H1 (cell line): ENCODE data around the gene DCDC1. TPM values are rescaled to one million over a fixed set of nuclear protein-coding genes. Genes with fewer than 3 reads are reported as not detected.

ENCODE experiments used
- CTCF ChIA-PET: fragments of 300-600 bp; sonication (Branson Sonifier 250); formaldehyde crosslinking; loops from one replicate; lab custom pipeline; 2021; ENCODE audit not compliant: partially characterized antibody; lab: Charles Lee
- POLR2A ChIA-PET: fragments of 300-600 bp; sonication (Branson Sonifier 250); formaldehyde crosslinking; loops from one replicate; lab custom pipeline; 2021; ENCODE audit warnings: inconsistent platforms; ENCODE audit not compliant: partially characterized antibody; lab: Charles Lee
- DNase-seq, 2 experiments: peaks; one replicate each; pipeline versions ENCODE4 v3.0.0 to v3.0.0-alpha.2; 2010 to 2022; ENCODE audit warnings: low spot score in 2 of 2, low read depth in 1 of 2, mixed read lengths in 1 of 2
- FAIRE-seq: peaks from 2 replicates; lab custom pipeline; 2011; peaks lifted over from hg19 to GRCh38; lab: Jason Lieb, UNC
- H2AFZ ChIP-seq: 2 replicates; pipeline ENCODE4 v1.8.1; 2012; ENCODE audit warnings: low read length, inconsistent platforms
- H2AK5ac ChIP-seq: 2 replicates; pipeline ENCODE4 v1.6.1; 2013; ENCODE audit warnings: low read depth, low read length
- H2BK120ac ChIP-seq: replicated peaks from 2 replicates; pipeline ENCODE3; 2013; ENCODE audit warnings: low read depth, low read length, inconsistent platforms
- H2BK12ac ChIP-seq: 2 replicates; pipeline ENCODE4 v1.6.1; 2013; ENCODE audit warnings: low read depth, low read length
- H2BK15ac ChIP-seq: 2 replicates; pipeline ENCODE4 v1.6.1; 2013; ENCODE audit warnings: low read length
- H2BK20ac ChIP-seq: 2 replicates; pipeline ENCODE4 v1.6.1; 2013; ENCODE audit warnings: low read length
- H2BK5ac ChIP-seq: 2 replicates; pipeline ENCODE4 v1.6.1; 2013; ENCODE audit warnings: low read depth, low read length
- H3K14ac ChIP-seq: 2 replicates; pipeline ENCODE4 v1.6.1; 2013; ENCODE audit warnings: inconsistent platforms; ENCODE audit not compliant: insufficient read length
- H3K18ac ChIP-seq: 2 replicates; pipeline ENCODE4 v1.6.1; 2013; ENCODE audit warnings: low read length; ENCODE audit errors: extremely low read depth
- H3K23ac ChIP-seq: 2 replicates; pipeline ENCODE4 v1.6.1; 2013; ENCODE audit warnings: inconsistent platforms; ENCODE audit not compliant: insufficient read length
- H3K23me2 ChIP-seq: 2 replicates; pipeline ENCODE4 v1.6.1; 2013; ENCODE audit warnings: low read depth, low read length
- H3K27ac ChIP-seq: 2 replicates; pipeline ENCODE4 v1.6.1; 2011; ENCODE audit warnings: low read depth, low read length, inconsistent platforms
- H3K27me3 ChIP-seq, 4 experiments: replicated peaks in 1 of 4; 1 replicate in 1 of 4; 2 replicates in 3 of 4; pipeline versions ENCODE4 v1.6.1 to v1.8.1; 2011 to 2013; ENCODE audit warnings: low read length in 3 of 4, mild to moderate bottlenecking in 3 of 4, inconsistent platforms in 2 of 4, mixed read lengths in 2 of 4, moderate library complexity in 1 of 4; ENCODE audit not compliant: control insufficient read depth in 3 of 4, insufficient read depth in 3 of 4; ENCODE audit errors: extremely low read depth in 1 of 4
- H3K36me3 ChIP-seq, 4 experiments: 2 replicates each; pipeline versions ENCODE4 v1.6.1 to v1.8.1; 2011 to 2013; ENCODE audit warnings: mild to moderate bottlenecking in 4 of 4, low read length in 3 of 4, moderate library complexity in 2 of 4, control low read depth in 1 of 4, inconsistent platforms in 1 of 4; ENCODE audit not compliant: insufficient read depth in 4 of 4, control insufficient read depth in 2 of 4
- H3K4ac ChIP-seq: replicated peaks from 2 replicates; pipeline ENCODE3; 2013; ENCODE audit warnings: low read length, low read depth, mixed read lengths, inconsistent platforms; ENCODE audit not compliant: insufficient read length
- H3K4me1 ChIP-seq, 4 experiments: replicated peaks in 1 of 4; 1 replicate in 1 of 4; 2 replicates in 3 of 4; pipeline versions ENCODE4 v1.6.1 to v1.8.1; 2011 to 2013; ENCODE audit warnings: low read length in 3 of 4, inconsistent platforms in 2 of 4, mixed read lengths in 1 of 4; ENCODE audit not compliant: insufficient read depth in 4 of 4, control insufficient read depth in 3 of 4
- H3K4me2 ChIP-seq, 2 experiments: 2 replicates each; pipeline versions ENCODE4 v1.6.1 to v1.8.1; 2011 to 2013; ENCODE audit warnings: low read depth in 2 of 2, low read length in 2 of 2, control low read depth in 1 of 2, inconsistent platforms in 1 of 2, mild to moderate bottlenecking in 1 of 2; ENCODE audit not compliant: insufficient read depth in 1 of 2
- H3K4me3 ChIP-seq, 4 experiments: fragments of 200-600, 300-600 bp in 1 of 4; sonication (generic), shearing (Covaris generic), sonication (Bioruptor Twin) in 1 of 4; 2 replicates each; pipeline versions ENCODE4 v1.5.1 to v1.8.1; 2011 to 2016; ENCODE audit warnings: low read length in 4 of 4, low read depth in 3 of 4, control low read depth in 2 of 4, inconsistent platforms in 2 of 4, mild to moderate bottlenecking in 2 of 4, mixed read lengths in 1 of 4, moderate library complexity in 1 of 4; ENCODE audit not compliant: insufficient read depth in 2 of 4; ENCODE audit errors: extremely low read depth in 1 of 4
- H3K56ac ChIP-seq: replicated peaks from 2 replicates; pipeline ENCODE3; 2013; ENCODE audit warnings: low read depth, mild to moderate bottlenecking, mixed read lengths, low read length, inconsistent platforms; ENCODE audit not compliant: insufficient read length
- H3K79me1 ChIP-seq: 2 replicates; pipeline ENCODE4 v1.6.1; 2013; ENCODE audit warnings: low read depth, low read length, control low read depth
- H3K79me2 ChIP-seq, 2 experiments: 2 replicates each; pipeline versions ENCODE4 v1.6.1 to v1.8.1; 2012 to 2013; ENCODE audit warnings: low read length in 2 of 2, mild to moderate bottlenecking in 2 of 2, inconsistent platforms in 1 of 2; ENCODE audit not compliant: insufficient read depth in 2 of 2, control insufficient read depth in 1 of 2
- H3K9ac ChIP-seq, 4 experiments: replicated peaks in 1 of 4; 1 replicate in 1 of 4; 2 replicates in 3 of 4; pipeline versions ENCODE4 v1.6.1 to v1.8.1; 2011 to 2013; ENCODE audit warnings: low read depth in 3 of 4, low read length in 3 of 4, control low read depth in 2 of 4, mild to moderate bottlenecking in 2 of 4, moderate library complexity in 2 of 4, inconsistent platforms in 1 of 4; ENCODE audit errors: extremely low read depth in 1 of 4
- H3K9me3 ChIP-seq, 2 experiments: 2 replicates each; pipeline versions ENCODE4 v1.6.1 to v1.8.1; 2012 to 2013; ENCODE audit warnings: mild to moderate bottlenecking in 2 of 2, moderate library complexity in 2 of 2, control low read depth in 1 of 2, inconsistent platforms in 1 of 2, low read depth in 1 of 2, low read length in 1 of 2, mixed read lengths in 1 of 2; ENCODE audit not compliant: insufficient read depth in 2 of 2
- H4K20me1 ChIP-seq, 2 experiments: replicated peaks in 1 of 2; 2 replicates each; pipeline versions ENCODE3 to v1.8.1; 2011 to 2013; ENCODE audit warnings: inconsistent platforms in 2 of 2, low read length in 2 of 2, mild to moderate bottlenecking in 1 of 2; ENCODE audit not compliant: insufficient read depth in 2 of 2, control insufficient read depth in 1 of 2
- H4K5ac ChIP-seq: 2 replicates; pipeline ENCODE4 v1.6.1; 2013; ENCODE audit warnings: low read length, low read depth, mixed read lengths, inconsistent platforms; ENCODE audit not compliant: insufficient read length
- H4K8ac ChIP-seq: 2 replicates; pipeline ENCODE4 v1.8.0; 2013; ENCODE audit warnings: mild to moderate bottlenecking, moderate library complexity, low read length, inconsistent platforms; ENCODE audit not compliant: insufficient read depth; ENCODE audit errors: extremely low read depth
- H4K91ac ChIP-seq: replicated peaks from 2 replicates; pipeline ENCODE3; 2013; ENCODE audit warnings: low read length, mixed read lengths, inconsistent platforms; ENCODE audit not compliant: insufficient read length
- BRCA1 ChIP-seq: IDR thresholded peaks from 2 replicates; pipeline ENCODE4 v1.6.1; 2012; ENCODE audit warnings: low read depth, low read length, improper control_type of control experiment
- CEBPB ChIP-seq: IDR thresholded peaks from 2 replicates; pipeline ENCODE4 v1.6.1; 2012; ENCODE audit warnings: low read depth, low read length
- EP300 ChIP-seq, 2 experiments: IDR thresholded peaks; 1 replicate in 1 of 2; 2 replicates in 1 of 2; pipeline ENCODE4 v1.6.1; 2011 to 2012; ENCODE audit warnings: low read depth in 2 of 2, low read length in 2 of 2, mild to moderate bottlenecking in 2 of 2, borderline replicate concordance in 1 of 2, inconsistent platforms in 1 of 2, moderate library complexity in 1 of 2
- FOSL1 ChIP-seq: IDR thresholded peaks from 2 replicates; pipeline ENCODE4 v1.6.1; 2011; ENCODE audit warnings: mild to moderate bottlenecking, low read depth, low read length, moderate library complexity; ENCODE audit not compliant: insufficient read depth
- NRF1 ChIP-seq: IDR thresholded peaks from 2 replicates; pipeline ENCODE4 v1.6.1; 2011; ENCODE audit warnings: mild to moderate bottlenecking, low read depth, low read length, improper control_type of control experiment
- RAD21 ChIP-seq, 2 experiments: IDR thresholded peaks in 1 of 2; conservative IDR thresholded peaks in 1 of 2; 2 replicates each; pipeline ENCODE4 v1.6.1; 2011; ENCODE audit warnings: low read depth in 2 of 2, low read length in 2 of 2, improper control_type of control experiment in 1 of 2, inconsistent platforms in 1 of 2, mild to moderate bottlenecking in 1 of 2, moderate library complexity in 1 of 2
- SRF ChIP-seq: IDR thresholded peaks from 2 replicates; pipeline ENCODE4 v1.6.1; 2011; ENCODE audit warnings: mild to moderate bottlenecking, low read depth, low read length, moderate library complexity
- TBP ChIP-seq: IDR thresholded peaks from 2 replicates; pipeline ENCODE4 v1.6.1; 2011; ENCODE audit warnings: low read depth, low read length, improper control_type of control experiment
- TCF12 ChIP-seq: IDR thresholded peaks from 2 replicates; pipeline ENCODE4 v1.6.1; 2011; ENCODE audit warnings: low read depth, mild to moderate bottlenecking, low read length
- WGBS, 2 experiments: shearing (Covaris generic) in 1 of 2; methylation state at CpG; one replicate each; pipeline versions ENCODE4 v1.1.6 to v1.1.7; 2013 to 2015; ENCODE audit warnings: low lambda C conversion rate in 2 of 2, mixed read lengths in 2 of 2, inconsistent platforms in 1 of 2, low coverage in 1 of 2, missing lambda C conversion rate in 1 of 2; ENCODE audit not compliant: insufficient replicate concordance in 2 of 2, insufficient coverage in 1 of 2, insufficient read length in 1 of 2; ENCODE audit errors: extremely low coverage in 1 of 2, missing lambda C conversion rate in 1 of 2; 5-methylcytosine and 5-hydroxymethylcytosine counted together
- polyA plus RNA-seq, 7 experiments: library from polyadenylated mRNA; depleted of rRNA in 3 of 7; stranded (reverse) in 5 of 7; unstranded in 2 of 7; fragments of >200 nt in 5 of 7; fragments of 200-250 nt in 2 of 7; gene quantifications; 1 replicate in 5 of 7; 2 replicates in 1 of 7; 4 replicates in 1 of 7; pipeline versions ENCODE4 v1.2.1 to v1.2.3, GENCODE V29; 2011 to 2013; ENCODE audit warnings: missing spikeins in 2 of 7, mixed read lengths in 2 of 7
- total RNA-seq: library from RNA; stranded (reverse); fragmentation: NEBNext Ultra II Directional; extraction: Animal tissue kit (Norgen Biotek cat#: 25700); gene quantifications from 2 replicates; pipeline ENCODE4 v1.2.1, GENCODE V29; 2021
- TF ChIP-seq, protein P1 (sequence below), 3 experiments: IDR thresholded peaks; 1 replicate in 2 of 3; 2 replicates in 1 of 3; pipeline versions ENCODE4 v1.5.1 to v1.6.1; 2011; ENCODE audit warnings: low read length in 3 of 3, mild to moderate bottlenecking in 3 of 3, inconsistent platforms in 2 of 3, low read depth in 1 of 3, moderate library complexity in 1 of 3; ENCODE audit not compliant: insufficient read depth in 1 of 3; ENCODE audit errors: control extremely low read depth in 1 of 3

Gene DCDC1
- total and polyA plus RNA-seq, 2 of the 8 experiments (the other 6 are each of a cell fraction or from before 2014, with no cell fraction given) = 0.15 to 0.56 TPM

DNA sequence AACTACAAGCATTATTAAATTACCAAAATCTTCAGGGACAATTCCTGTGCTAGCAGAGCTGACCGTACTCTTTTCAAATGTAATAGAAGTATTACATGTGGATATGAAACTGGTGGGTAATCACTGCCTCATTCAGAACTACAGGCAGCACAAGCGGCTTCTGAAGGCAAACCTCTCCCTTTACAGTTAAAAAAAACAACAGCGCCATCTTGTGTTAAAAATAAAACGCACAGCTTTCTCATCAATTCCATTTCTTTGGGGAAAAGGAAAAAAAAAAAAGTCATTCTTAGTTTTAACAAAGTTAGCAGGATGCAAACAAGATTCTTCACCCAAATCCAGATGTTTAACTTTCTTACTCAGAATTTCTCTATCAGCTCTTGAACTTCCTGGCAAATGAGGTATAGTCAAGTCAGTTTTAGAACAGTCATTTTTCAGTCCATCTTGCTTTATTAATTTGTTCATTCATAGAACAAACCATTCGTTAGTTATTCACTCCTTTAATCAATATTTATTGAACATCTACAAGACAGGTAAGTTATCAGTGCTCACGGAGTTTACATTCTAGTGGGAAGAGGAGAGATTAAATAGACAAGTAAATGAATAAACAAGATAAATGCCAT is 451.6 kb downstream of the DCDC1 start:
- Histone ChIP-seq H2BK20ac (no peak overlapping the region), H3K23me2 (no peaks in the 10 kb centered on the region), H3K9ac (no peak overlapping the region)
- TF ChIP-seq FOSL1 (no peak), BRCA1 (no peak), EP300 (IDR thresholded peaks at IDR 0.05; ENCODE audit: borderline replicate concordance in 1 of 2, low read depth in 2 of 2, low read length in 2 of 2) (no peak), TCF12 (no peak), CEBPB (no peak), TBP (no peak), NRF1 (no peak), RAD21 (IDR thresholded peaks at IDR 0.05 in 1 of 2, conservative IDR thresholded peaks at IDR 0.05 in 1 of 2; ENCODE audit: low read depth in 2 of 2, low read length in 2 of 2) (peak; percentile 79 to 82), SRF (no peak)
- TF ChIP-seq, protein P1, sequence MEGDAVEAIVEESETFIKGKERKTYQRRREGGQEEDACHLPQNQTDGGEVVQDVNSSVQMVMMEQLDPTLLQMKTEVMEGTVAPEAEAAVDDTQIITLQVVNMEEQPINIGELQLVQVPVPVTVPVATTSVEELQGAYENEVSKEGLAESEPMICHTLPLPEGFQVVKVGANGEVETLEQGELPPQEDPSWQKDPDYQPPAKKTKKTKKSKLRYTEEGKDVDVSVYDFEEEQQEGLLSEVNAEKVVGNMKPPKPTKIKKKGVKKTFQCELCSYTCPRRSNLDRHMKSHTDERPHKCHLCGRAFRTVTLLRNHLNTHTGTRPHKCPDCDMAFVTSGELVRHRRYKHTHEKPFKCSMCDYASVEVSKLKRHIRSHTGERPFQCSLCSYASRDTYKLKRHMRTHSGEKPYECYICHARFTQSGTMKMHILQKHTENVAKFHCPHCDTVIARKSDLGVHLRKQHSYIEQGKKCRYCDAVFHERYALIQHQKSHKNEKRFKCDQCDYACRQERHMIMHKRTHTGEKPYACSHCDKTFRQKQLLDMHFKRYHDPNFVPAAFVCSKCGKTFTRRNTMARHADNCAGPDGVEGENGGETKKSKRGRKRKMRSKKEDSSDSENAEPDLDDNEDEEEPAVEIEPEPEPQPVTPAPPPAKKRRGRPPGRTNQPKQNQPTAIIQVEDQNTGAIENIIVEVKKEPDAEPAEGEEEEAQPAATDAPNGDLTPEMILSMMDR (IDR thresholded peaks at IDR 0.05; ENCODE audit: control extremely low read depth in 1 of 3, insufficient read depth in 1 of 3, low read depth in 1 of 3, low read length in 3 of 3) = peak in 2 of 3 experiments; percentile 42 to 50; a peak in 3 of 4 replicates
- TF ChIP-seq, all 59 proteins: peak for 2
- Histone ChIP-seq H3K27me3 (no peaks in the 10 kb centered on the region), H2BK12ac (no peak overlapping the region), H3K79me1 (no peaks in the 10 kb centered on the region), H3K4me1 (no peaks in the 10 kb centered on the region; a peak in 1 of 7 replicates), H3K9me3 (no peaks in the 10 kb centered on the region), H3K4me2 (no peak overlapping the region), H3K27ac (no peak overlapping the region), H3K36me3 (no peaks in the 10 kb centered on the region), H4K20me1 (no peaks in the 10 kb centered on the region), H3K79me2 (no peaks in the 10 kb centered on the region), H4K91ac (no peak overlapping the region), H3K14ac (no peak overlapping the region), H4K5ac (no peak overlapping the region), H2BK120ac (no peak overlapping the region), H3K56ac (no peak overlapping the region), H2AK5ac (no peak overlapping the region), H4K8ac (no peak overlapping the region), H3K23ac (no peak overlapping the region), H3K4ac (no peak overlapping the region), H3K18ac (no peak overlapping the region), H2AFZ (no peak overlapping the region), H2BK15ac (no peak overlapping the region), H2BK5ac (no peak overlapping the region), H3K4me3 (no peak overlapping the region)
- WGBS, 2 experiments = 19% methylated on average over 6 of the region's 6 CpGs; no CpG with 5 or more reads in 1 of the 2 experiments
- ChIA-PET POLR2A (interaction anchor here (0.7 kb wide), 1 partner anchor 403 kb away, joined by 3 read pairs; no protein-coding TSS in a partner anchor), CTCF (interaction anchor here (0.6 to 1.7 kb wide), 11 partner anchors 15 to 846 kb away, joined by 3 to 9 read pairs (median 3); no protein-coding TSS in a partner anchor)
- no peak for DNase-seq
- peak; percentile 90 for FAIRE-seq
